Ishikawa (cell line): ENCODE results near the gene PPP2R5E.

Experiments
- CEBPB ChIP-seq: IDR thresholded peaks from 2 replicates; pipeline ENCODE4 v1.6.1; 2012
- CREB1 ChIP-seq: IDR thresholded peaks from 2 replicates; pipeline ENCODE4 v1.6.1; 2012; ENCODE audit warnings: low read depth
- EGR1 ChIP-seq: IDR thresholded peaks from 2 replicates; pipeline ENCODE4 v1.6.1; 2012
- EP300 ChIP-seq: IDR thresholded peaks from 2 replicates; pipeline ENCODE4 v1.6.1; 2012; ENCODE audit warnings: borderline replicate concordance
- FOXM1 ChIP-seq: IDR thresholded peaks from 2 replicates; pipeline ENCODE4 v1.6.1; 2012; ENCODE audit warnings: low read depth, borderline replicate concordance
- MAX ChIP-seq: IDR thresholded peaks from 2 replicates; pipeline ENCODE4 v1.6.1; 2012
- NFIC ChIP-seq: IDR thresholded peaks from 2 replicates; pipeline ENCODE4 v1.6.1; 2012
- RAD21 ChIP-seq: IDR thresholded peaks from 2 replicates; pipeline ENCODE4 v1.6.1; 2012; ENCODE audit warnings: low read depth
- TAF1 ChIP-seq: IDR thresholded peaks from 2 replicates; pipeline ENCODE4 v1.6.1; 2012; ENCODE audit warnings: low read depth, mild to moderate bottlenecking
- TCF12 ChIP-seq: IDR thresholded peaks from 2 replicates; pipeline ENCODE4 v1.6.1; 2012; ENCODE audit warnings: low read depth
- TEAD4 ChIP-seq: IDR thresholded peaks from 2 replicates; pipeline ENCODE4 v1.6.1; 2012
- YY1 ChIP-seq: IDR thresholded peaks from 2 replicates; pipeline ENCODE4 v1.6.1; 2012; ENCODE audit warnings: low read depth
- ZBTB7A ChIP-seq: IDR thresholded peaks from 2 replicates; pipeline ENCODE4 v1.6.1; 2012; ENCODE audit warnings: low read depth
- TF ChIP-seq, protein P1 (sequence below): IDR thresholded peaks from 2 replicates; pipeline ENCODE4 v1.6.1; 2012; ENCODE audit warnings: low read depth, mild to moderate bottlenecking
- TF ChIP-seq, protein P2 (sequence below): IDR thresholded peaks from 2 replicates; pipeline ENCODE4 v1.6.1; 2012

Gene PPP2R5E

GRCh38 chr14:63342371-63342770 lies 200.8 kb downstream of the PPP2R5E start:
- TF ChIP-seq CEBPB (no peak), EGR1 (no peak), FOXM1 (no peak), EP300 (no peak), TAF1 (no peak), ZBTB7A (no peak), NFIC (no peak), RAD21 (no peak), YY1 (no peak)
- TF ChIP-seq, protein P1, sequence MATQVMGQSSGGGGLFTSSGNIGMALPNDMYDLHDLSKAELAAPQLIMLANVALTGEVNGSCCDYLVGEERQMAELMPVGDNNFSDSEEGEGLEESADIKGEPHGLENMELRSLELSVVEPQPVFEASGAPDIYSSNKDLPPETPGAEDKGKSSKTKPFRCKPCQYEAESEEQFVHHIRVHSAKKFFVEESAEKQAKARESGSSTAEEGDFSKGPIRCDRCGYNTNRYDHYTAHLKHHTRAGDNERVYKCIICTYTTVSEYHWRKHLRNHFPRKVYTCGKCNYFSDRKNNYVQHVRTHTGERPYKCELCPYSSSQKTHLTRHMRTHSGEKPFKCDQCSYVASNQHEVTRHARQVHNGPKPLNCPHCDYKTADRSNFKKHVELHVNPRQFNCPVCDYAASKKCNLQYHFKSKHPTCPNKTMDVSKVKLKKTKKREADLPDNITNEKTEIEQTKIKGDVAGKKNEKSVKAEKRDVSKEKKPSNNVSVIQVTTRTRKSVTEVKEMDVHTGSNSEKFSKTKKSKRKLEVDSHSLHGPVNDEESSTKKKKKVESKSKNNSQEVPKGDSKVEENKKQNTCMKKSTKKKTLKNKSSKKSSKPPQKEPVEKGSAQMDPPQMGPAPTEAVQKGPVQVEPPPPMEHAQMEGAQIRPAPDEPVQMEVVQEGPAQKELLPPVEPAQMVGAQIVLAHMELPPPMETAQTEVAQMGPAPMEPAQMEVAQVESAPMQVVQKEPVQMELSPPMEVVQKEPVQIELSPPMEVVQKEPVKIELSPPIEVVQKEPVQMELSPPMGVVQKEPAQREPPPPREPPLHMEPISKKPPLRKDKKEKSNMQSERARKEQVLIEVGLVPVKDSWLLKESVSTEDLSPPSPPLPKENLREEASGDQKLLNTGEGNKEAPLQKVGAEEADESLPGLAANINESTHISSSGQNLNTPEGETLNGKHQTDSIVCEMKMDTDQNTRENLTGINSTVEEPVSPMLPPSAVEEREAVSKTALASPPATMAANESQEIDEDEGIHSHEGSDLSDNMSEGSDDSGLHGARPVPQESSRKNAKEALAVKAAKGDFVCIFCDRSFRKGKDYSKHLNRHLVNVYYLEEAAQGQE: no peak

DNA sequence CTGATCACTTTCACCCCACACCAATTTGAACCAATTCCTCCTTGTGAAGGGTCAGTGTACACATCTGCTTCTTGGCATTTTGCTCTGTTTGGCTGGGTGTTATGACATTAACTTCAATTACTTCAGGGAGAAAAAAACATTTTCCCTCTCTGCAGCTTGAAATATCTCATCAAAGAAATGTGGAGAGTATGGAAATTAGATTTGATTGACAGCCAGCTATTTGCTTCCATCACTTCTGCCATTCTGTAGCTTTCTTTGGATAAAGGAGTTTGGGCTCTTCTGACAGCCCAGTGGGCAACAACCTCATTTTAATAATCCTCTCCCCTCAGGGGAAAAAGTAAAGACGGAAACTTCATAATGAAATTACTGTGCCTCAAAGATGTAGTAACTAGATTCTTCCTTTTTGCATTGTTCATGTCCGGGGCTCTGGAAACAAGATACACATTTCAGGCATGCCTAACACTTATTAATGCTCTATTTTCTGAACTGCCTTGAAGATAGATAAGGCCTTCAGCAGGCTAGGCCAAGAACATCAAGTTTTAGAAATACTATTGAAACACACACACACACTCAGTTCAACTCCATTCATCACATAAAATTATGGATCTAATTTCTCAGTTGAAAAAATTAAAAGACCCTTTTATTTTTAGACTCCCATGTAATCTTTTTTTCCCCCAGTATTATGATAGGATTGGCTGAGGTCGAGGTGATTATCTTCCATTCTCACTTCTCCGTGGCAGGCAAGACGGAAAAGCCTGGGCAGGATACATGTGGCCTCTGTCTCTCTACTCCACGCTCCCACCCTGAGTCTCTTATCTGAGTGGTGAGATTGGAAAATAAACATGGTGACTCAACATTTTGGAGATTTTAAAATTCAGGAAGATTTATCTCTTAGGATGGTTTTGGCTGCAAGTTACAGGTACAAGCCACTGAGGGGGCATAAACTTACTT lies 214.1 kb downstream of the PPP2R5E start:
- TF ChIP-seq CREB1: no peak
- no peak for TF ChIP-seq YY1
- TF ChIP-seq, protein P1: no peak
- TF ChIP-seq RAD21: no peak
- no peak for TF ChIP-seq FOXM1
- TF ChIP-seq NFIC: no peak
- TF ChIP-seq, protein P2, sequence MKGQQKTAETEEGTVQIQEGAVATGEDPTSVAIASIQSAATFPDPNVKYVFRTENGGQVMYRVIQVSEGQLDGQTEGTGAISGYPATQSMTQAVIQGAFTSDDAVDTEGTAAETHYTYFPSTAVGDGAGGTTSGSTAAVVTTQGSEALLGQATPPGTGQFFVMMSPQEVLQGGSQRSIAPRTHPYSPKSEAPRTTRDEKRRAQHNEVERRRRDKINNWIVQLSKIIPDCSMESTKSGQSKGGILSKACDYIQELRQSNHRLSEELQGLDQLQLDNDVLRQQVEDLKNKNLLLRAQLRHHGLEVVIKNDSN: no peak
- no peak for TF ChIP-seq MAX
- no peak for TF ChIP-seq TEAD4
- TF ChIP-seq CEBPB: no peak
- no peak for TF ChIP-seq EP300
- no peak for TF ChIP-seq TAF1
- TF ChIP-seq ZBTB7A: no peak
- TF ChIP-seq TCF12: no peak

DNA sequence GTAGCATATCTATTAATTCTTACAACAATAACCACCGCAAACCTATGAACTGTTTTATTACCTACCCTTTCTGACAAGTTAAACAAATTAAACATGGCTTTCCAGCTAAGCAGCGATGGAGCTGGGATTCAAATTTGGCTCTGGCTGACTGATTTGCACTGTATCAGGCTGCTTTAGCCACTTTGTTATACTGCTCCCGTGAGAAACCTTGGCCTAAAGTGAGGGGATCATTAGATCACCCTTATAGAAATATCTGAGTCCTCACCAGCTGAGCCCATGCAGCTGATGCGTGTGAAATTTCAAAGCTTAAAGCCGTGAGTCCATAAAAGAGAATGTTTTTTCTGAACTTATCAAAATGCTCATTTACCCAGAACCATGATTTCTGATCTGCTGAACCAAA lies 216.3 kb downstream of the PPP2R5E start:
- TF ChIP-seq CEBPB (no peak), TAF1 (no peak), FOXM1 (no peak), EP300 (no peak), NFIC (no peak), ZBTB7A (no peak), TEAD4 (no peak), RAD21 (no peak), MAX (no peak), YY1 (no peak), TCF12 (no peak), EGR1 (no peak), CREB1 (no peak)
- TF ChIP-seq, protein P1: no peak
- TF ChIP-seq, protein P2: no peak
